ENCODE results near the gene ARHGEF11. TPM values are rescaled to one million over a fixed set of nuclear protein-coding genes. Genes with fewer than 3 reads are reported as not detected.
A peak's percentile ranks its signal among the peaks of the same experiment; 100 is the strongest.

ARHGEF11 gene
- total RNA-seq, 2 donors from 2014 or later: 1.0 to 2.5 TPM

GRCh38 chr1:156887734-156888133, 157.8 kb downstream of the ARHGEF11 start:
- H3K27me3 Mint-ChIP-seq: peaks cover 40 to 41% of the 10 kb centered on the region in 2 donors
- ATAC-seq (no peak), DNase-seq (ENCODE audit: low spot score) (no peak)
- peaks cover 5 to 7% of the 10 kb centered on the region in 2 donors for H3K4me1 Mint-ChIP-seq (ENCODE audit: low read depth in 2 of 2)
- no peak overlapping the region for H3K4me3 Mint-ChIP-seq
- H3K27ac Mint-ChIP-seq: no peak overlapping the region
- no peaks in the 10 kb centered on the region for H3K9me3 Mint-ChIP-seq
- no peaks in the 10 kb centered on the region for H3K36me3 Mint-ChIP-seq

DNA sequence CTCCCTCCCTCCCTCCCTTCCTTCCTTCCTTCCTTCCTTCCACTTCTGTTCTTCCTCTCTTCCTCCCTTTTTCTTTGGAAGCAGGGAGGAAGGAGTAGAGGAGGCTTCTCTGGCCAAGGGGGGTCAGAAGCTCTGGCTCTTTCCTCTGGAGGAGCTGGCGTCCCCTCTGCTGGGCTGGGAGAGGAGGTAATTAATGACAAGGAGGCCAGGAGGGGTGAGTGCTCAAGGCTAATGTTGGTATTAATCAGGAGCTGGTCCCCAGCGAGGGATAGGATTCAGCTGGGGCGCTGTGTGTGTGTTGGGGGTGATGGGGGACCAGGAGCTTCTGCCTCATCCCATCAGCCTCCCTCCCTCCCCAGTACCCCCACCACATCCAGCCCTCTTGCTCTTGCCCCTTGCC, 158.2 kb downstream of the ARHGEF11 start:
- ATAC-seq: no peak
- Mint-ChIP-seq H3K4me3 (no peak overlapping the region), H3K27me3 (peaks cover 40 to 41% of the 10 kb centered on the region in 2 donors), H3K9me3 (no peaks in the 10 kb centered on the region), H3K36me3 (no peaks in the 10 kb centered on the region), H3K4me1 (ENCODE audit: low read depth in 2 of 2) (peaks cover 5 to 7% of the 10 kb centered on the region in 2 donors), H3K27ac (no peak overlapping the region)
- DNase-seq (ENCODE audit: low spot score): no peak

DNA sequence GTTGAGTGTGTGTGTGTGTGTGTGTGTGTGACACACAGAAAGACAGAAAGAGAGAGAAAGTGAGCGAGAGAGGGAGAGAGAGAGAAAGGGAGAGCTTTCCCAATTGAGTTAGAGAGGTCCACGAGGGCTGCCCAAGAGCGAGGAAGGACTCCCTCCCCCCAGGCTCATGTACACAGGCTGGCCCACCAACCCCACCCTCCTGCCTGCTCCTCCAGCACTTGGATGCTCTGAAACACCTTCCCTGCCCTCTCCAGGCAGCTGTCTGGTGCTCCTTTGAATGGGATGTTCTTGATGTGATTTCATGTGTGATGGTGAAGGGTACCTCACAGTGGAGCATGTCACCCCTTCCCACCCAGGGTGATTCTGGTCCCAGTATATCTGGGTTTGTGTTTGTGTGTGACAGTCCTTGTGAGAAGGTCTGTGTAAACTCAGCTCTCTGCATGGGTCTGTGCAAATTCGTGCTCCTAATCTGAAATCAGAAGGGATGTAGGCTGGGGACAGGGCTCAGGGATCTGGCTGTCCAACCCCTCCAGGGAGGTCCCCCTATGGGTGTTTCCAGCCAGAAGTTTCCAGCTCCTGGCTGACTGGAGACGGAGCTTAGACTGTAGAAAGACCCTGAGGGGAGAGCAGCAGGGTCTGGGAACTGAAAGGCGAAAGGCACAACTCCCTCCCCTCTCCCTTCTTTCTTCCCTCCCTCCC, 158.8 kb downstream of the ARHGEF11 start:
- H3K36me3 Mint-ChIP-seq: no peaks in the 10 kb centered on the region
- H3K9me3 Mint-ChIP-seq: no peaks in the 10 kb centered on the region
- peaks cover 42 to 45% of the 10 kb centered on the region in 2 donors for H3K27me3 Mint-ChIP-seq
- H3K27ac Mint-ChIP-seq: peak overlapping the region in 1 of 2 donors; percentile 21
- no peak for DNase-seq (ENCODE audit: low spot score)
- no peak for ATAC-seq
- peaks cover 5% of the 10 kb centered on the region in 2 donors for H3K4me1 Mint-ChIP-seq (ENCODE audit: low read depth in 2 of 2)
- H3K4me3 Mint-ChIP-seq: no peak overlapping the region

DNA sequence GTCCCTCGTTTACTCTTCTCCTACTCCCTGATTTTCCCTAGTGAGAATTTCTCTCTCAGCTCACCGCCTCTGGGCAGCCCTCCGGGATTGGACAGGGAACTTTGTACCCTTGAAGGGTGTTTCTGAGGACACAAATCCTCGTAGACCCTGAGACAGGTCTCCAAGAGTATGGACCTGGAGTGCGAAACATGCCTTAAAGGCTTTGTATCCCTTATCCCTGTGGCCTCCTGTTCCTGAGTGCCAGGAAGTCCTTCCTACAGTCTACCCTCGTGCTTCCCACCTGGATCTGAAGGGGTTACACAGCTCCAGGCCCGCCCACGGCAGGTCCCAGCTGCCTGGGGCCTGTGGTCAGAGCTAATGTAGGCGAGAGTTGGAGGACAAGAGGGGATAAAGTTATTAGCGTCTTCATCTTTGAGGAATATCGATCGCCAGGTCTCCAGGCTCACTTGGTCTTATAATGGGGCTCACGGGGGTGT, 159.6 kb downstream of the ARHGEF11 start:
- Mint-ChIP-seq H3K27ac (peak overlapping the region in 1 of 2 donors; percentile 21), H3K36me3 (no peaks in the 10 kb centered on the region), H3K4me1 (ENCODE audit: low read depth in 2 of 2) (peaks cover 4 to 5% of the 10 kb centered on the region in 2 donors), H3K27me3 (peaks cover 37 to 38% of the 10 kb centered on the region in 2 donors), H3K9me3 (no peaks in the 10 kb centered on the region), H3K4me3 (no peak overlapping the region)
- DNase-seq (ENCODE audit: low spot score) (no peak), ATAC-seq (no peak)

DNA sequence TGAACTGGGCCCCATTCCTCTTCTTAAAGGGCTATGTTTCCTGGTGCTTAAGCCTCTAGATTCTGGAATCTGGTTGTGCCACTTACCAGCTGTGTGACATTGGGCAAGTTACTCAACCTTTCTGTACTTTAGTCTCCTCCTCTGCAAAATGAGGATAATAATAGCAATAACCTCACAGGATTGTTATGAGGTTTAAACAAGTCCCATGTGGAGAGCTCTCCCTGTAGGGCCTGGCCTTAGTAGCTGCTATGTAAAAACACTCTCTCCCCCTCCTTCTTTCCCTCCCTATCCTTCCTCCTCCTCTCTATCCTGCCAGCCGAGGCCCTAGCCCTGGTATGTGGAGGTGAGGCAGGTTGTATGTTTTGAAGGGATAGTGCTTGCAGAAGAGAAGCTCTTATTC, 160.2 kb downstream of the ARHGEF11 start:
- no peaks in the 10 kb centered on the region for H3K9me3 Mint-ChIP-seq
- DNase-seq (ENCODE audit: low spot score): no peak
- no peak overlapping the region for H3K27ac Mint-ChIP-seq
- H3K36me3 Mint-ChIP-seq: no peaks in the 10 kb centered on the region
- H3K27me3 Mint-ChIP-seq: peaks cover 32 to 35% of the 10 kb centered on the region in 2 donors
- no peak overlapping the region for H3K4me3 Mint-ChIP-seq
- H3K4me1 Mint-ChIP-seq (ENCODE audit: low read depth in 2 of 2): peaks cover 2 to 3% of the 10 kb centered on the region in 2 donors
- no peak for ATAC-seq

Other genes with a start within 250 kb of the ARHGEF11 start
- gene SH2D2A, start 228.9 kb downstream of the ARHGEF11 start, total RNA-seq: 100 to 1,000 TPM; 153 to 188 TPM
- under 1 TPM; 0.14 TPM for gene INSRR, start 186.6 kb downstream of the ARHGEF11 start, total RNA-seq
- gene NTRK1, start 184.9 kb downstream of the ARHGEF11 start, total RNA-seq: 1 to 10 TPM; 1.4 to 8.1 TPM
- under 1 TPM in 1 of 2 donors, not detected in 1; 0.64 TPM for gene PEAR1, start 152.0 kb downstream of the ARHGEF11 start, total RNA-seq
- not detected for gene LRRC71, start 125.1 kb downstream of the ARHGEF11 start, total RNA-seq
- gene ETV3L, start 54.1 kb upstream of the ARHGEF11 start, total RNA-seq: 1 to 10 TPM; 1.7 to 3.6 TPM
- 10 to 100 TPM; 45.8 to 63.0 TPM for gene ETV3, start 92.7 kb upstream of the ARHGEF11 start, total RNA-seq

All from natural killer cell treated with Interleukin-12 subunit alpha and Interleukin-12 subunit beta and Interleukin-15 and Interleukin-18, amount 100 ng/mL, for 72 hours (primary cell).